ENCODE measurements around the gene NNAT.

Gene NNAT

GRCh38 chr20:37556538-37556937 is 35.5 kb downstream of the NNAT start:
- H3K4me1 Mint-ChIP-seq: peaks cover 9% of the 10 kb centered on the region
- H3K27me3 Mint-ChIP-seq (ENCODE audit: low read depth, poor library complexity): peaks cover 29% of the 10 kb centered on the region
- H3K27ac Mint-ChIP-seq: no peak overlapping the region
- TF ChIP-seq CTCF (IDR thresholded peaks at IDR 0.05): no peak
- no peaks in the 10 kb centered on the region for H3K36me3 Mint-ChIP-seq (ENCODE audit: low read depth)
- H3K9me3 Mint-ChIP-seq: no peaks in the 10 kb centered on the region
- no peak for DNase-seq
- H3K4me3 Mint-ChIP-seq: no peak overlapping the region

GRCh38 chr20:37558306-37558705 is 37.3 kb downstream of the NNAT start:
- Mint-ChIP-seq H3K4me1 (peaks cover 14% of the 10 kb centered on the region), H3K4me3 (no peak overlapping the region), H3K27me3 (ENCODE audit: low read depth, poor library complexity) (peaks cover 28% of the 10 kb centered on the region), H3K27ac (no peak overlapping the region), H3K36me3 (ENCODE audit: low read depth) (no peaks in the 10 kb centered on the region), H3K9me3 (no peaks in the 10 kb centered on the region)
- no peak for TF ChIP-seq CTCF (IDR thresholded peaks at IDR 0.05)
- no peak for DNase-seq

GRCh38 chr20:37558779-37559178 is 37.7 kb downstream of the NNAT start:
- no peak for TF ChIP-seq CTCF (IDR thresholded peaks at IDR 0.05)
- Mint-ChIP-seq H3K27ac (no peak overlapping the region), H3K9me3 (no peaks in the 10 kb centered on the region)

DNA sequence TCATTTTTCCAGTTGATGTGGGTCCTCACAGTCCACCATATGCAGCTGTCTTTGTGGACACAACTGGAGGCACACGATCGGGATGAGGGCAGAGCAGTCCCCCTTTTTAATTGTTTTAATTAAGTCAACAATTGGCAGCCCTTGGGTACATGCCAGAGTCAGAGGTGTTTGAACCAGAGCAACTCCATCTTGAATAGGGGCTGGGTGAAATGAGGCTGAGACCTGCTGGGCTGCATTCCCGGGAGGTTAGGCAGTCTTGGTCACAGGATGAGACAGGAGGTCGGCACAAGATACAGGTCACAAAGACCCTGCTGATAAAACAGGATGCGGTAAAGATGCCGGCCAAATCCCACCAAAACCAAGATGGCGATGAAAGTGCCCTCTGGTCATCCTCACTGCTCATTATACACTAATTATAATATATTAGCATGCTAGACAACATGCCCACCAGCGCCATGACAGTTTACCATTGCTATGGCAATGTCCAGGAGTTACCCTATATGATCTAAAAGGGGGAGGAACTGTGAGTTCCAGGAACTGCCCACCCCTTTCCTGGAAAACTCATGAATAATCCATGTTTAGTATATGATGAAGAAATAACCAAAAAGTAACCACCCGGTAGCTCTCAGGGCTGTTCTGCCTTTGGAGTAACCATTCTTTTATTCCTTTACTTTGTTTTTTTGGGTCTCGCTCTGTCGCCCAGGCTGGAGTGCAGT is 38.4 kb downstream of the NNAT start:
- H3K4me3 Mint-ChIP-seq: no peak overlapping the region
- peaks cover 22% of the 10 kb centered on the region for H3K4me1 Mint-ChIP-seq
- no peak for DNase-seq
- no peaks in the 10 kb centered on the region for H3K9me3 Mint-ChIP-seq
- H3K36me3 Mint-ChIP-seq (ENCODE audit: low read depth): no peaks in the 10 kb centered on the region
- no peak overlapping the region for H3K27ac Mint-ChIP-seq
- no peak for TF ChIP-seq CTCF (IDR thresholded peaks at IDR 0.05)
- H3K27me3 Mint-ChIP-seq (ENCODE audit: low read depth, poor library complexity): peaks cover 33% of the 10 kb centered on the region

More at GRCh38 chr20:37558779-37559178, 37.7 kb downstream of the NNAT start:
- Mint-ChIP-seq H3K36me3 (ENCODE audit: low read depth) (no peaks in the 10 kb centered on the region), H3K4me3 (no peak overlapping the region), H3K4me1 (peaks cover 16% of the 10 kb centered on the region), H3K27me3 (ENCODE audit: low read depth, poor library complexity) (peaks cover 32% of the 10 kb centered on the region)
- DNase-seq: no peak

- DNase-seq: no peak
- H3K36me3 Mint-ChIP-seq (ENCODE audit: low read depth): no peaks in the 10 kb centered on the region
- H3K4me1 Mint-ChIP-seq: peaks cover 26% of the 10 kb centered on the region
- peaks cover 33% of the 10 kb centered on the region for H3K27me3 Mint-ChIP-seq (ENCODE audit: low read depth, poor library complexity)
- no peak overlapping the region for H3K4me3 Mint-ChIP-seq
- H3K9me3 Mint-ChIP-seq: no peaks in the 10 kb centered on the region
- TF ChIP-seq CTCF (IDR thresholded peaks at IDR 0.05): no peak
- H3K27ac Mint-ChIP-seq: no peak overlapping the region
Measured at GRCh38 chr20:37560629-37561028, 39.6 kb downstream of the NNAT start.
